Activated B cell treated with CpG ODN at 0.5 μM for 24 hours (primary cell): Measurements from ENCODE around the gene BCL3. TPM values are rescaled to one million over a fixed set of nuclear protein-coding genes. Genes with fewer than 3 reads are reported as not detected.
"Not testable (repeated sequence)": the region's sequence is repeated elsewhere in the genome, so short reads cannot be mapped to it uniquely, and the experiment has no call there.

Experiments
- ATAC-seq: fragments of 200-7000 bp; cut with Tn5 transposase; one replicate; pipeline ENCODE4 v1.10.0; 2021; ENCODE audit warnings: low read depth, mild to moderate bottlenecking, moderate library complexity
- CTCF ChIA-PET: fragments of 350-600 bp; sonication (Branson Sonifier 250); formaldehyde crosslinking; loops from one replicate; lab custom pipeline; 2021; ENCODE audit warnings: antibody characterized with exemption; lab: Charles Lee
- POLR2A ChIA-PET: fragments of 350-600 bp; sonication (Branson Sonifier 250); formaldehyde crosslinking; loops from one replicate; lab custom pipeline; 2021; ENCODE audit warnings: antibody characterized with exemption; lab: Charles Lee
- DNase-seq: peaks from one replicate; pipeline ENCODE4 v3.0.0; 2022
- H3K27ac Mint-ChIP-seq: one replicate; pipeline ENCODE4 v1.8.0; 2020; ENCODE audit warnings: mixed read lengths
- H3K27me3 Mint-ChIP-seq: one replicate; pipeline ENCODE4 v1.8.0; 2021; ENCODE audit warnings: mixed read lengths
- H3K36me3 Mint-ChIP-seq: one replicate; pipeline ENCODE4 v1.8.0; 2021; ENCODE audit warnings: low read depth, mixed read lengths
- H3K4me1 Mint-ChIP-seq: one replicate; pipeline ENCODE4 v1.8.0; 2021; ENCODE audit warnings: mixed read lengths
- H3K4me3 Mint-ChIP-seq: one replicate; pipeline ENCODE4 v1.8.0; 2020; ENCODE audit warnings: mild to moderate bottlenecking, mixed read lengths
- H3K9me3 Mint-ChIP-seq: one replicate; pipeline ENCODE4 v1.8.0; 2020; ENCODE audit warnings: mixed read lengths
- CTCF ChIP-seq: fragments of 200-600 bp; IDR thresholded peaks from one replicate; pipeline ENCODE4 v1.8.0; 2022; ENCODE audit warnings: antibody characterized with exemption, mild to moderate bottlenecking
- intact Hi-C: fragments of 100-400 bp; cut with micrococcal nuclease; formaldehyde crosslinking; loops from one replicate; pipeline ENCODE4 v1.15.1; 2024
- total RNA-seq: library from RNA; stranded (reverse); gene quantifications from 2 replicates; pipeline ENCODE4 v1.2.3, GENCODE V29; 2022

Gene BCL3
- total RNA-seq, 1 donor from 2014 or later = 149 TPM

GRCh38 chr19:44775676-44776240 lies 27.2 kb downstream of the BCL3 start:
- Mint-ChIP-seq H3K4me3 (no peak overlapping the region), H3K27me3 (peaks cover 6% of the 10 kb centered on the region), H3K9me3 (no peaks in the 10 kb centered on the region), H3K4me1 (peaks cover 3% of the 10 kb centered on the region), H3K36me3 (no peaks in the 10 kb centered on the region), H3K27ac (no peak overlapping the region)
- TF ChIP-seq CTCF = no peak
- intact Hi-C loops = no loop called here
- CTCF ChIA-PET = interaction anchor here (6.3 kb wide), 1 partner anchor 51 kb away, joined by 359 read pairs; no protein-coding TSS in a partner anchor
- no peak for ATAC-seq
- POLR2A ChIA-PET = no interaction called here
- DNase-seq = no peak

- H3K4me3 Mint-ChIP-seq = no peak overlapping the region
- intact Hi-C loops = no loop called here
- no peak for TF ChIP-seq CTCF
- no peak for ATAC-seq
- H3K4me1 Mint-ChIP-seq = no peaks in the 10 kb centered on the region
- H3K9me3 Mint-ChIP-seq = no peaks in the 10 kb centered on the region
- H3K27me3 Mint-ChIP-seq = peaks cover 6% of the 10 kb centered on the region
- POLR2A ChIA-PET = interaction anchor here (0.6 kb wide), 1 partner anchor 50 kb away, joined by 7 read pairs; no protein-coding TSS in a partner anchor
- CTCF ChIA-PET = interaction anchor here (1.2 kb wide), 1 partner anchor 52 kb away, joined by 3 read pairs; no protein-coding TSS in a partner anchor
- DNase-seq = no peak
- no peak overlapping the region for H3K27ac Mint-ChIP-seq
- no peaks in the 10 kb centered on the region for H3K36me3 Mint-ChIP-seq
Observed at GRCh38 chr19:44776402-44777096, 28.0 kb downstream of the BCL3 start.

- intact Hi-C loops = no loop called here
- no peaks in the 10 kb centered on the region for H3K36me3 Mint-ChIP-seq
- no peaks in the 10 kb centered on the region for H3K4me1 Mint-ChIP-seq
- ATAC-seq = no peak
- no peak for DNase-seq
- CTCF ChIA-PET = no interaction called here
- peaks cover 6% of the 10 kb centered on the region for H3K27me3 Mint-ChIP-seq
- no peak within 1 kb of the TSS for H3K27ac Mint-ChIP-seq
- no peaks in the 10 kb centered on the region for H3K9me3 Mint-ChIP-seq
- TF ChIP-seq CTCF = no peak
- H3K4me3 Mint-ChIP-seq = no peak within 1 kb of the TSS
- POLR2A ChIA-PET = no interaction called here
Observed at GRCh38 chr19:44777715-44778347, 29.3 kb downstream of the BCL3 start, which contains the start of gene CBLC. CBLC (plus strand) TSS chr19:44777890; CDS start chr19:44777932, 42 bp downstream.

GRCh38 chr19:44779150-44779549 lies 30.6 kb downstream of the BCL3 start:
- ChIA-PET CTCF (interaction anchor here (1.4 kb wide), 1 partner anchor 55 kb away, joined by 5 read pairs; no protein-coding TSS in a partner anchor), POLR2A (no interaction called here)
- intact Hi-C loops = no loop called here
- Mint-ChIP-seq H3K4me1 (peaks cover under 1% of the 10 kb centered on the region), H3K9me3 (no peaks in the 10 kb centered on the region), H3K4me3 (no peak overlapping the region), H3K27ac (no peak overlapping the region), H3K27me3 (peaks cover 7% of the 10 kb centered on the region), H3K36me3 (no peaks in the 10 kb centered on the region)
- no peak for TF ChIP-seq CTCF
- DNase-seq (no peak), ATAC-seq (no peak)

GRCh38 chr19:44781694-44782093 lies 33.2 kb downstream of the BCL3 start:
- intact Hi-C loops, ATAC-seq, POLR2A ChIA-PET, CTCF ChIA-PET, H3K27ac Mint-ChIP-seq, H3K9me3 Mint-ChIP-seq, DNase-seq, H3K4me3 Mint-ChIP-seq, H3K36me3 Mint-ChIP-seq, H3K27me3 Mint-ChIP-seq, H3K4me1 Mint-ChIP-seq: not testable (repeated sequence)
